HG02885 (cell line): Measurements from ENCODE around the gene PVALB.

Experiments used
- ATAC-seq: cut with Tn5 transposase; IDR thresholded peaks from one replicate; pipeline ENCODE4 v1.9.1; 2021; ENCODE audit warnings: mild to moderate bottlenecking; ENCODE audit not compliant: unreplicated experiment, poor library complexity

Gene PVALB

GRCh38 chr22:36816636-36817524 lies at the start of gene PVALB:
PVALB (minus strand) TSS chr22:36817035; CDS start chr22:36817005, 30 bp downstream.
- no peak for ATAC-seq

GRCh38 chr22:36865346-36865745 lies 48.5 kb upstream of the PVALB start:
- ATAC-seq, result no peak

- ATAC-seq, result no peak
Observed at GRCh38 chr22:36864454-36865215, 47.8 kb upstream of the PVALB start.

- no peak for ATAC-seq
Observed at GRCh38 chr22:36863979-36864378, 47.1 kb upstream of the PVALB start.

GRCh38 chr22:36863281-36863680 lies 46.4 kb upstream of the PVALB start:
- ATAC-seq, result no peak

GRCh38 chr22:36862251-36863242 lies 45.7 kb upstream of the PVALB start:
- ATAC-seq, result no peak

GRCh38 chr22:36860821-36861659 lies 44.2 kb upstream of the PVALB start, which contains the start of gene NCF4:
NCF4 (plus strand) TSS chr22:36861006; CDS start chr22:36861172, 166 bp downstream.
- ATAC-seq, result peak; percentile 68

GRCh38 chr22:36860438-36860820 lies 43.6 kb upstream of the PVALB start:
- no peak for ATAC-seq

GRCh38 chr22:36860017-36860416 lies 43.2 kb upstream of the PVALB start:
- no peak for ATAC-seq

GRCh38 chr22:36858966-36859365 lies 42.1 kb upstream of the PVALB start:
- no peak for ATAC-seq

GRCh38 chr22:36858156-36858555 lies 41.3 kb upstream of the PVALB start:
- ATAC-seq, result no peak

- no peak for ATAC-seq
Observed at GRCh38 chr22:36856792-36857135, 39.9 kb upstream of the PVALB start.

GRCh38 chr22:36856121-36856791 lies 39.4 kb upstream of the PVALB start:
- peak; percentile 31 for ATAC-seq

GRCh38 chr22:36855478-36855877 lies 38.6 kb upstream of the PVALB start:
- no peak for ATAC-seq

GRCh38 chr22:36853407-36854099 lies 36.7 kb upstream of the PVALB start:
- ATAC-seq, result no peak

GRCh38 chr22:36852056-36852973 lies 35.5 kb upstream of the PVALB start:
- ATAC-seq, result no peak

- ATAC-seq, result no peak
Observed at GRCh38 chr22:36850682-36851081, 33.8 kb upstream of the PVALB start.
